Measurements from ENCODE around the gene RNF144B. TPM values are rescaled to one million over a fixed set of nuclear protein-coding genes. Genes with fewer than 3 reads are reported as not detected.
"Not testable (repeated sequence)": the region's sequence is repeated elsewhere in the genome, so short reads cannot be mapped to it uniquely, and the experiment has no call there.

RNF144B gene
- total and polyA plus RNA-seq, 2 experiments from 2014 or later, result 4.2 to 9.0 TPM

DNA sequence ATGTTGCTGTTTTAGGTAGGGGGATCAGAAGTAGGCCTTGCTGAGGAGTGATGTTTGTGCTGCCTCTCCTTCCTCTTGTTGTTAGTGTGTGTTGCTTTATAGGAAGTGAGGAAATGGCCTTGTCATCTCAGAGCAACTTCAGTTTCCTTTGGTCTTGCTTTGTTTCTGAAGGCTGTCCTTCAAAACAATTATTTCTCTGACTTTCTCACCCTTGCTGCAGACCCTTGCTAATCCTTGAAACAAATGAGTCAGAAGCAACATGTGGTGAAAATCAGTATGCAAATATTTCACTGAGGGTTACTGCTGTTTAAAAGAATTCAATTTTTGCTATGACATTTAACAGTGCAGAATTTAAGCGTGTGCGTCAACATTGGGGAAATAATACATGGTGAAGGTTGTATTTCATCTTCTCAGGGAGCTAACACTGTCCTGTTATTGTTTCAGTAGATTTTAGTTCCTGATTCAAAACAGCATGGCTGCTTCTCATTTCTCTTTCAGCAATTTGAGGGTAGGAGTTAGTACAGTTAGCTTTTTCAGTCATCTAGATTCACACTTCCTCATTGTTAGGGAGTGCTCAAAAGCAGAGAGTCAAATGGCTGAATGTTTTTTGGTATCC, 13.8 kb downstream of the RNF144B start (continued):
- TF ChIP-seq ZNF114 (CRISPR knock-in tag; IDR thresholded peaks at IDR 0.05) (no peak), CREB1 (CRISPR knock-in tag; IDR thresholded peaks at IDR 0.05; ENCODE audit: low read depth) (no peak), NANOG (IDR thresholded peaks at IDR 0.05; ENCODE audit: borderline replicate concordance) (no peak), STAT1 (IDR thresholded peaks at IDR 0.05; ENCODE audit: unreplicated experiment) (no peak)

DNA sequence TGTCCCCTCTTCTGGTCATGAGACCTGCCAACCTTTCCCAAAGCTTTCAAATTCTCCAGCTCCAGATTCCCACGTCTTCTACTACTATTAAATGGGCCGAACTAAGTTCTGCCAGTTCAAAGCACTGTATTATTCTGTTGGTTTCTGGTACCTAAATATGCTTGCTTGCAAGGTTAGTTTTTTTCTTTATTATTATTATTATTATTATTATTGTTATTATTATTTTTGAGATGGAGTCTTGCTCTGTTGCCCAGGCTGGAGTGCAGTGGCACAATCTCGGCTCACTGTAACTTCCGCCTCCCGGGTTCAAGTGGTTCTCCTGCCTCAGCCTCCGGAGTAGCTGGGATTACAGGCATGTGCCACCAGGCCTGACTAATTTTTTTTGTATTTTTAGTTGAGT, 17.8 kb downstream of the RNF144B start:
- not testable (repeated sequence) for H3K27ac Mint-ChIP-seq; H3K79me2 ChIP-seq (replicated peaks; ENCODE audit: insufficient read depth); H3K36me3 Mint-ChIP-seq (ENCODE audit: low read depth); H4K20me1 ChIP-seq (replicated peaks; ENCODE audit: insufficient read depth); H2AFZ ChIP-seq; H3K4me3 Mint-ChIP-seq; H3K4me2 ChIP-seq; H3K4me1 ChIP-seq (ENCODE audit: insufficient read depth); H3K27me3 Mint-ChIP-seq (ENCODE audit: insufficient read depth, low read depth, poor library complexity); ATAC-seq; H3F3A ChIP-seq (replicated peaks; ENCODE audit: low read depth); H3K4me3 ChIP-seq; H3K9me3 Mint-ChIP-seq; H3K36me3 ChIP-seq (ENCODE audit: insufficient read depth); H3K27me3 ChIP-seq (ENCODE audit: insufficient read depth); H3K27ac ChIP-seq (ENCODE audit: low read depth); H3K9me2 ChIP-seq (ENCODE audit: insufficient read depth); DNase-seq (ENCODE audit: low spot score)
- H3K4me1 Mint-ChIP-seq, result peaks cover 11% of the 10 kb centered on the region

DNA sequence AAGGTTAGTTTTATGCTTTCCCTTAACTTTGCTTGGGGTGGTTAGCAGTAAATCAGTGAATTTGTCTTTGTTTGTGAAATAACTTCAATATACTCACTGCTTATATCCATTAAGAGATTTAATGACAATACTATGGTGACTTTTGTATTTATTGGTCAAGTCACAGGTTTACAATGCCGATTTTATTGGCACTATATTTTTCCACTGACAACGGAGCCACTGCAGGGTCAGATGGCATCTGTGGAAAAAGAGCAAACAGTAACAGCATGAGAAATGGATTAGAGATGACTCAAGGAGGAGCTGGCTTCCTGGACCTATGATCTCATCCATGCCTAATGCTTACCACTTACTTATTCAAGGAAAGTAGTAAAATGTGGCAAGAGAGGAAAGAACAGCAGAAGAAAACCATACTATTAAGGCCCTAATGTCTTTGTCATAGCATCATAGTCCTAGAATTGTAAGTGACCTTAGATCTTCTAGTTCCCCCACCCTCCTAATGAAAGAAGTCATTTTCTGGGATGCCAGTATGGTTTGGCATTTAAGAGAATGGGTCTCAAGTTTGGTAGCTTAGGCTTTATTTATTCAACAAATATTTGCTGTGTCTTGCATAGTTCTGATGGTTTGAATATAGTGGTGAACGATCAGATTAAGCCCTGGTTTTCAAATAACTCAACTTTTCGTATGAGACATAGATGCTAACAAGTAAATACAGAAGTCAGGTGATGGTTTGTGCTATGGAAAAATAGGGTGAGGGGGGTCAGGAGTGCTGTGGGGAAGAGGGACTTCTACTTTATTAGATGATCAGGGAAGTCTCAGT, 18.5 kb downstream of the RNF144B start:
- peaks cover 7% of the 10 kb centered on the region; the same call in 1 of the 2 replicates for H3K9me2 ChIP-seq (ENCODE audit: insufficient read depth)
- H3K27me3 Mint-ChIP-seq (ENCODE audit: insufficient read depth, low read depth, poor library complexity), result no peaks in the 10 kb centered on the region
- peaks cover 4% of the 10 kb centered on the region; the same call in 2 of the 3 replicates for H3K36me3 Mint-ChIP-seq (ENCODE audit: low read depth)
- no peak for TF ChIP-seq EZH2phosphoT487 (IDR thresholded peaks at IDR 0.05; ENCODE audit: unreplicated experiment)
- no peak for TF ChIP-seq STAT1 (IDR thresholded peaks at IDR 0.05; ENCODE audit: unreplicated experiment)
- TF ChIP-seq, protein P1, sequence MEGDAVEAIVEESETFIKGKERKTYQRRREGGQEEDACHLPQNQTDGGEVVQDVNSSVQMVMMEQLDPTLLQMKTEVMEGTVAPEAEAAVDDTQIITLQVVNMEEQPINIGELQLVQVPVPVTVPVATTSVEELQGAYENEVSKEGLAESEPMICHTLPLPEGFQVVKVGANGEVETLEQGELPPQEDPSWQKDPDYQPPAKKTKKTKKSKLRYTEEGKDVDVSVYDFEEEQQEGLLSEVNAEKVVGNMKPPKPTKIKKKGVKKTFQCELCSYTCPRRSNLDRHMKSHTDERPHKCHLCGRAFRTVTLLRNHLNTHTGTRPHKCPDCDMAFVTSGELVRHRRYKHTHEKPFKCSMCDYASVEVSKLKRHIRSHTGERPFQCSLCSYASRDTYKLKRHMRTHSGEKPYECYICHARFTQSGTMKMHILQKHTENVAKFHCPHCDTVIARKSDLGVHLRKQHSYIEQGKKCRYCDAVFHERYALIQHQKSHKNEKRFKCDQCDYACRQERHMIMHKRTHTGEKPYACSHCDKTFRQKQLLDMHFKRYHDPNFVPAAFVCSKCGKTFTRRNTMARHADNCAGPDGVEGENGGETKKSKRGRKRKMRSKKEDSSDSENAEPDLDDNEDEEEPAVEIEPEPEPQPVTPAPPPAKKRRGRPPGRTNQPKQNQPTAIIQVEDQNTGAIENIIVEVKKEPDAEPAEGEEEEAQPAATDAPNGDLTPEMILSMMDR (conservative IDR thresholded peaks at IDR 0.05; ENCODE audit: low read depth in 2 of 2), result no peak
- TF ChIP-seq CREB1 (CRISPR knock-in tag; IDR thresholded peaks at IDR 0.05; ENCODE audit: low read depth), result no peak
- no peak for TF ChIP-seq ZNF331 (CRISPR knock-in tag; IDR thresholded peaks at IDR 0.05; ENCODE audit: low read depth)
- TF ChIP-seq, protein P2, sequence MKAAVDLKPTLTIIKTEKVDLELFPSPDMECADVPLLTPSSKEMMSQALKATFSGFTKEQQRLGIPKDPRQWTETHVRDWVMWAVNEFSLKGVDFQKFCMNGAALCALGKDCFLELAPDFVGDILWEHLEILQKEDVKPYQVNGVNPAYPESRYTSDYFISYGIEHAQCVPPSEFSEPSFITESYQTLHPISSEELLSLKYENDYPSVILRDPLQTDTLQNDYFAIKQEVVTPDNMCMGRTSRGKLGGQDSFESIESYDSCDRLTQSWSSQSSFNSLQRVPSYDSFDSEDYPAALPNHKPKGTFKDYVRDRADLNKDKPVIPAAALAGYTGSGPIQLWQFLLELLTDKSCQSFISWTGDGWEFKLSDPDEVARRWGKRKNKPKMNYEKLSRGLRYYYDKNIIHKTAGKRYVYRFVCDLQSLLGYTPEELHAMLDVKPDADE (IDR thresholded peaks at IDR 0.05), result no peak
- H3K36me3 ChIP-seq (ENCODE audit: insufficient read depth), result no peaks in the 10 kb centered on the region
- H3K27ac Mint-ChIP-seq, result no peak overlapping the region
- H4K20me1 ChIP-seq (replicated peaks; ENCODE audit: insufficient read depth), result no peaks in the 10 kb centered on the region
- H3K79me2 ChIP-seq (replicated peaks; ENCODE audit: insufficient read depth), result 0 out of 2 replicates have a peak, but pooled peaks cover 5% of the 10 kb centered on the region
- ATAC-seq (no peak), DNase-seq (ENCODE audit: low spot score) (no peak)
- peaks cover 7% of the 10 kb centered on the region for H3K4me1 Mint-ChIP-seq
- H3F3A ChIP-seq (replicated peaks; ENCODE audit: low read depth), result no peaks in the 10 kb centered on the region
- no peaks in the 10 kb centered on the region for H3K4me1 ChIP-seq (ENCODE audit: insufficient read depth)
- H2AFZ ChIP-seq, result no peak overlapping the region
- no peaks in the 10 kb centered on the region for H3K27me3 ChIP-seq (ENCODE audit: insufficient read depth)
- no peak overlapping the region for H3K4me2 ChIP-seq
- no peaks in the 10 kb centered on the region; the same call in 2 of the 3 replicates for H3K9me3 Mint-ChIP-seq
- H3K4me3 Mint-ChIP-seq, result no peak overlapping the region
- H3K27ac ChIP-seq (ENCODE audit: low read depth), result no peak overlapping the region
- H3K4me3 ChIP-seq, result no peak overlapping the region
